AG08395 (cell line): ENCODE measurements around the gene CNTN2.

ENCODE experiments used
- DNase-seq: peaks from one replicate; pipeline ENCODE4 v3.0.0; 2012; ENCODE audit warnings: mixed read lengths, low spot score

CNTN2 gene

DNA sequence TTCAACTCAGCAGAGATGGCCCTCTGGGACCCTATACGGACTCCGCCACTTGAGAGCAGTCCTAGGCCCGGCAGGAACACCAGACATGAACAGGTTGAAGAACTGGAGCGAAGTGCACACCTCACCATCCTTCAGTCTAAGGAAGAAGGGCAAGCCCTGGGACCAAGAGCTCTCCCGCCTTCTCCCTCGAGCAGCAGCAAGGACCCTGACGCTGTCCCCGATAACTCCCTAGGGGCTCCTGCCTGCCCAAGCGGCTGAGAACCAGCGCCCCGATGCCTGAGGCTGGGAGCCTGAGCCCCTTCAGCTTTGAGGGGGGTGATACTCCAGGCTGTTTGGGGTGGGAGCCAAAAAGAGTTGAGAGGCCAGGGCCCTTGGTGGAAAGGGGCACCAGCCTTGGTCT, 31.1 kb downstream of the CNTN2 start:
- DNase-seq, result no peak

DNA sequence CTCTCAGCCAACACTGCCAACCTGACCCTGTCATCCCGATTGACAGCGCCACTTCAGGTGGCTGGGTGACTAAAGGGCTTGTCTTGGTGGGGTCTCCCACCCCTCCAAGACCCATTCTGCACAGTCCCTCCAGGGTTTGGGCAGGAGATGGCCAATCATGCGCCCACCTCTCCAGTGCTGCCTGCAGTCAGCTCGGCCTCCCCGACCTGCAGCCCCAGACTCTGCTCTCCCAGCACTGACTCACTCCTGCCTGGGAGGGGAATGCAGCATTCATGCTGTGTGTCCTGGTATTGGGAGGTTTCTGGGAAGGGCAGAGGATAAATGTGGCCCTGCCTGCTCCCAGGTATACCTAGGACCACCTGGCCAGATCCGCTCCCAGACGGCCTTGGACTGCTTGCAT, 31.5 kb downstream of the CNTN2 start:
- no peak for DNase-seq

DNA sequence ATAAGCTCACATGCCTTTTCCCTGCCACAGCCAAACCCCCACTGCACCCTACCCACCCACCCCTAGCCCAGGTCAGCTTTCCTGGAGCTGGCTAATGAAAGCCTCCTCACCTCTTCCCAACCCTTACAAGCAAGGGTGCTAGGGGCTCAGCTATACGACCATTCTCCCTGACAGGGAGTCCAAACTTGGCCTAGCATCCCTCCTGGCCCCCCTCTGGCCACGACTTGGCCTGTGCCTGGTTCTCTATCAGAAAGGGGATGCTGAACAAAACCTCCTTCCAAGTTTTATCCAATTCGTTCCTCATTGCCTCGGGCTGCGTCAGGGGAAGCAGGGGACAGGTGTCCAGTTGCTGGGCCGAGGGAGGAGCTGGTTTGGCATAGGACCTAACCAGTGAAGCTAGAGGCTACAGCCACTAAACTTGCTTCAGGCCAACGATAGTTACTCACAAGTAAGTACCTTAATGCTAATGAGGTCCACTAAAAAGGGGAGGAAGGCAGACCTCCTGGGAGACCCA, 32.7 kb downstream of the CNTN2 start:
- DNase-seq, result no peak

DNA sequence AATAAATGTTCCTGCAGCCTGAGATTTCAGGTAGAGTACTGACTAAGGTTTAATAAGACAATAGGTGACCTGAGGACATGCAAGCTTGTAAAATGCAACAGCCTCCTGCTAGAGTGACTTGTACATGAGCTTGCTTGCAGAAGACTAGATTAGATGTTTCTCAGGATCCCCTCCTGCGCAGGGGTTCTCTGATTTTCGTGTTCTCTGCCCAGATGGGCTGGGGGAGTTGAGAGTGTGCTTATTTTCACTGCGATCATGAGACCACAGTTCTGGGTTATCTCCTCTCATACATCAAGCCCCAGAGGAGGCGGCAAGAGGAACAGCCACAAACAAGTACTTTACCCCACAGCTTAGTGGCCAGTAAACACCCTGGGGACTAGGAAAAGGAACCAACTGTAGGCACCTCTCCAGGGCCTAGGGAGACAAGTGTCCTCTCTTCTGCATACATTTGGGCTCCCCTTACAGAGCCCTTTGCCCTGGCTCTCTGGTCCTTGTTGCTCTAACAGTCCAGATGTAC, 33.3 kb downstream of the CNTN2 start:
- no peak for DNase-seq

DNA sequence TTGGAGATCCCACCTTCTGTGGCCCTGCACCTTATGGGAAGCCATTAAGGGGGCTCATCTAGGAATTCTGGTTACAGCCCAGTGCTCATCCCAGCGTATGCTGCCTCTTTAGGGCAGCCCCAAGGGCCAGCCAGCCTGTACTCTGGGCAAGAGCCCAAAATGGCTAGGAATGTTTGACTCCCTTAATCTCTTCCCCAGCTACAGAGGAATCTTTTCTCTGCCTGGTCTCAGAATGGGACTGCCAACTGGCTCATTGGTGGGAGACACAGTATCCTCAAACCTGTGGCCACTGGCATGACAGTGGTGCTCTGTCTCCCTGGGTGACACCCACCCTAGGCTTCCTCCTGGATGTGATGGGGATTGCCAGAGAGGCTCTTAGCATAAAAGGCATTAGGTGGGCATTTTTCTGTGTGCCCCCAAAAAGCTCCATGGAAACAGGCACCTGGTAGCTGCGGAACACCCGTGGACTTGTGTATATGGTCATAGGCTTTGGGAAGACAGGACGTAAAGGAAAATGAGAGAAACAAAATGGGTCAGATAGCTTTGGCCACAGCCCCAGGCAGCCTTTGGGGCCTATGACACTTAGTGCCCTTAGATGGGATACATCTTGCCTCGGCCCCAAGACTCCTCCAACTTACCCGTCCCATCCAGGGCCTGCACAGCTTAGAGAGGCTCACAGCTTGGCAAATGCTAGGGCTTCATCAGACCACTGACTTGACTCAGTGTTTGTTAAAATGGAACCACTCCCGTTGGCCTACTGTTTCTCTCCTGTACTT, 34.3 kb downstream of the CNTN2 start:
- peak; percentile 31 for DNase-seq

DNA sequence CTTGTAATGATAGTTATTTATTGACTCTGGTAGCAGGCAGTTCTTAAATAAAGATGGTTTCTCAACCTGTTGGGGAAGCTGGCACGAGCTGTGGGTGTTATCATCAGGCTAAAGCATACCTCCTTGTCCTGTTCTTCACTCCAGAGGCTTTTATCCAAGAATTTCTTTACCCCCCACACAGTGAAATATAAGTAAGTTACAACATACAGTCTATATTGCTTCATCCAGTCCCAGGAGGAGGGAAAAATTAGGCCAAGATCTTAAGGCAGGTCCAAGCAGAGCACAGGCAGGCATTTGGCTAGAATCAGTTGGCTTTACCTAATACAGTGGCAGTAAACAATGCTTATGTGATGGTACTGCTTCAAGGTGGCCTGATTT, 34.9 kb downstream of the CNTN2 start:
- no peak for DNase-seq

DNA sequence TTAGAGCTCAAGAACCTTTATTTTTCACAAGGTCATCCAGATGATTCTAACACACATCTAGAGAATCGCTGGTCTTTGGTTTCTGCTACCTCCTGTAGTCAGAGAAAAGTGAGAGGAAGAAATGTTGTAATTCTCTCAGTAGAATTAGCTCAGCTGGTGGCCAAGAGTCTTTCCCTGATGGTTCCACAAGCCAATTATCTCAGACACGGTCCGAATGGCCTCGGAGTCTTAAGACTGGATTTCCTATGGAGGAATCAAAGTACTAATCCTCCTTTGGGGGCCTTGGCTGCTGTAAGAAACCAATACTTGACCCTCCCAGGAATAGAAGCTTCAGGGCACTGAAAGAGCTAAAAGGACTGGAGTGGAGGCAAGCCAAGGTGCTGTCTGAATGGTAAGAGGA, 39.4 kb downstream of the CNTN2 start:
- no peak for DNase-seq

DNA sequence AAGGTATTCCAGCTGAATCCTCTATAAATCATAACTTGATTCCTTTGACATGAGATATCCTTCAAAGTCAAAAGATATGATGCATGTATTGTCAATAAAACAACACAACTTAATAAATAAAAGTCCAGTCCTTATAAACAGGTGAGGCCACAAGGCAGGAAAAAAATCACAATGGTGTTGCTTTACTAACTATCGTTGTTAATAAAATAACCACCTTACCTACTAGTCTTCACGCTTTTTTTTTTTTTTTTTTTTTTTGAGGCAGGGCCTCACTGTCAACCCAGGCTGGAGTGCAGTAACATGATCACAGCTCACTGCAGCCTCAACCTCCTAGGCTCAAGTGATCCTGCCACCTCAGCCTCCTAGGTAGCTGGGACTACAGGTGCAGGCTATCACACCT, 41.3 kb downstream of the CNTN2 start, which contains the start of gene TMEM81:
Gene TMEM81 (minus strand): TSS at position 101 of the 400 bp plus-strand sequence. CDS start 140 bp downstream, outside the sequence.
- DNase-seq, result no peak

DNA sequence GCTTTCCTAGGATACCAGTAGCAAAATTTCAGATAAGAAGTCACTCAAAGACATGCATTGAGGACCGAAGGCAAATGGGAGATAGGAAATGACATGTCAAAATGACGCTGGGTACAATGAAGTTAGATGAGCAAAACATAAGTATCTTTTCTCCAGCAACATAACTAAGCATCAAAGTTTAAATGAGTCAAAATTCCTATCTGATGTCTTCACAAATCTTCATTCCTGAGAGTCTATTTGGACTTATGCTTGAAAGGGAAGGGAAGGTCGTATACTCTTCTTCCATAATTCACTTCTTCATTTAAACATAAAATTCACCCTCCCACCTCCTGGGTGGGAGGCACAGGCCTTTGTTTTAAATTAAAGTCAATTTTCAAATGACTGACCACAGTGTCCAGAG, 45.3 kb downstream of the CNTN2 start:
- DNase-seq, result peak; percentile 41

DNA sequence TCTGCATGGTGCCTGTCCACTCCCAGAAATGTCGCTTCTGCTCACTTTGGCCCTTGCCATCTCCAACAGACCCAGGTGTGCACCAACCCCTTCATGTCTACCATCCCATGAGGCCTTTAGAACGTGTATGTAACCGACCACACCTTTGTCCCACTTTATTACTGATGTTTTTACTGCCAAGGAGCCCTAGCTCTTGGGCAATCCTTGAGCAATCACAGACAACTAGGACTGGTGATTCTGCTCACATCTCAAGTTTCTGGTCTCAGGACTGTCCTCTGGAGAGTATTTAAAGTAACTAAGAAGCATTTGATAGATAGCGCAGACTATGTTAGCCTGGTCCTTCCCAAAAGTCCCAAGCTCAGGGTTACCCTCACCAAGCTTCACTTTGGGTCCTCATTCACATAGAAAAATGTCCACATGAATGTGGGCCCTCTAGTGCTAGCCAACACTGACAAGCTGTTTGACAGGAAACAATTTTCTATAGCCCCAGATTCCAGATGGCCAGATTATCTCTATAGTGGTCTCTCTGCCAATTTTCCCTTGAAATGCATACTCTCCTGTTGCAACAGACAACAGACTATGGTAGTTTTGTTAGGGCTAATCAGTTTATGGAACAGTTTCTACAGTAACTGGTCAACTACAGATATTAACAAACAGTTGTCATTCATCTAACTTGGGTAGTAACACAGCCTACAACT, 48.2 kb downstream of the CNTN2 start:
- no peak for DNase-seq

DNA sequence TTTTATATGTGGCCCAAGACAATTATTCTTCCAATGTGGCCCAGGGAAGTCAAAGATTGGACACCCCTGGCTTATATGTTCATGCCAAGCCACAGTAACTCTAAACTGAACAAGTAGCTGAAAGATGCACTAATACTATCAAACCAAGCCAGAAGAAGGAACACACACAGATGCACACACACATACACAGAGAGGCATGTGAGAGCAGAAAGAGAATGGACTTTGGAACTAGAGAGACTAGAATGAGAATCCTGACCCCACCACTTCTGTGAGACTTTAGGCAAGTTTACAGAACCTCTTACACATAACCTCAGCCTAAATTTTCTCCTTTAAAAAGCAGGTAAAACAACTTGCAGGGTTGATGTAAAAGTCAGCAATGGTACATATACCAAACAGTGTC, 52.4 kb downstream of the CNTN2 start:
- DNase-seq, result no peak

DNA sequence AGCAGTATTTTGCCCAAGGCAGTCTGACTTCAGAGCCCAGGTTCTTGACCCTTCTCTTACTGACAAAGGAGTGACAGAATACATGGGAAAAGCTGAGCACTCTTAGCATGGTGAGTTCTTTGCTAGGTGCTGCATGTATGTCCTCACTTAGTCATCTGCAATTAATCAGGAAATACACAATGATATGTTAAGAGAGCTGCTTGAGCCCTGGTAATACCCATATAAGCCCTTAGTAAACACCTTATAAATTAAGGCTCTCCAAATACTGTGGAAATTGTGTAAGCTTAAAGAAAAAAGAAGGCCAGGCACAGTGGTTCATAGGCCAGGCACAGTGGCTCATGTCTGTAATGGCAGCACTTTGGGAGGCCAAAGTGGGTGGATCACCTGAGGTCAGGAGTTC, 55.2 kb downstream of the CNTN2 start:
- no peak for DNase-seq

DNA sequence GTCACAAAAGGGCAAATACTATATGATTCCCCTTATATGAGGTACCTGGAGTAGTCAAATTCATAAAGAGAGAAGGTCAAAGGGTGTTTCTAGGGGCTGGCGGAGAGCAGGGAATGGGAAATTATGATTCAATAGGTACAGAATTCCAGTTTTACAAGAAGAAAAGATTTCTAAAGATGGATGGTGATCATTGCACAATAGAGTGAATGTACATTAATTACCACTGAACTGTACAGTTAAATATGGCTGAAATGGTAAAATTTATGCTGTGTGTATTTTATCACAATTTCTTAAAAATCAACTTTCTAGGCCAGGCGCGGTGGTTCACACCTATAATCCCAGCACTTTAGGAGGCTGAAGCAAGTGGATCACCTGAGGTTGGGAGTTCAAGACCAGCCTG, 59.4 kb downstream of the CNTN2 start:
- no peak for DNase-seq

DNA sequence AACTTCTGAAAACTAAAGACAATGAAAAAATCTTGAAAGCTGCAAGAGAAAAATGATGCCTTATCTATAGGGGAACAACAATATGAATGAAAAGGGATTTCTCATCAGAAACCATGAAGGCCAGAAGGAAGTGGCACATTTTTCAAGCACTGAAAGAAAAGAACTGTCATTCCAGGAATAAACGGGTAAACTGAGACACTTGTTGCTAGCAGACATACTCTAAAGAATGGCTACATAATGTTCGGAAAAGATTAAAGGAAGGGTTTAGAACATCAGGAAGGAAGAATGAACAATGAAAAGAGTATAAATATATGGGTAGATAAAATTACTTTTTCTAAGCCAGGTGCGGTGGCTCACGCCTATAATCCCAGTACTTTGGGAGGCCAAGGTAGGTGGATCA, 64.3 kb downstream of the CNTN2 start:
- DNase-seq, result no peak

DNA sequence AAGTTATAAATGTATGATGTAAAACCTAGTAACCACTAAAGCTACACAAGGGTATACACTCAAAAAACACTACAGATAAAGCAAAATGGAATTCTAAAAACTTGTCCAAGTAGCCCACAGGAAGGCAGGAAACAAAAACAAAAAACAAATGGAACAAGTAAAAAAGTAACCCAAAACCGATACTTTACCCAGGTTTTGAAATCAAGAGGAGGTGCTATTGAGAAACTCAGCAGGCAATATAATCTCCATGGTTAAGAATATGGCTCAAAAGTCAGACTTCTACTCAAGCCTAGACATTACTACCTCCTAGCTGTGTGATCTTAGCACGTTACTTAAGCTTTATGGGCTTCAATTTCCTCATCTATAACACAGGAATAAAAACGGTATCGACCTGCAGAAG, 65.5 kb downstream of the CNTN2 start:
- DNase-seq, result no peak

DNA sequence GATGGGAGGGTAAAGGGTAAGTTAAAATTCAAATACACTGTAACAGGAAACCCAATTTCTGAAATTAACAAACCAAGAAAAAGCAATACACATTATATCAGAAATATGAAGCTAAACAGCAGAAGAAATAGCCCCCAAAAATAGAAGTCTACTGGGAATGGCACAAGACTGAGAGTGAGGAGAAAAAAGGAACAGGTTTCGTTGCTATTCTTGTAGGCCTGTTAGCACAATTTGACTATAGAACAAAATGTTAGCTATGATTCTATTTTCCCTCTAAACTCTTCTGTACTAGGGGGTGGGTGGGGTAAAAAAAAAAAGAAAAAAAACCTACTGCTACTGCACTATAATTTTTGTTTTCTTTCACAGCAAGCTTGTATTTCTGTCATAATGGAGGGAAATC, 66.3 kb downstream of the CNTN2 start:
- DNase-seq, result no peak

DNA sequence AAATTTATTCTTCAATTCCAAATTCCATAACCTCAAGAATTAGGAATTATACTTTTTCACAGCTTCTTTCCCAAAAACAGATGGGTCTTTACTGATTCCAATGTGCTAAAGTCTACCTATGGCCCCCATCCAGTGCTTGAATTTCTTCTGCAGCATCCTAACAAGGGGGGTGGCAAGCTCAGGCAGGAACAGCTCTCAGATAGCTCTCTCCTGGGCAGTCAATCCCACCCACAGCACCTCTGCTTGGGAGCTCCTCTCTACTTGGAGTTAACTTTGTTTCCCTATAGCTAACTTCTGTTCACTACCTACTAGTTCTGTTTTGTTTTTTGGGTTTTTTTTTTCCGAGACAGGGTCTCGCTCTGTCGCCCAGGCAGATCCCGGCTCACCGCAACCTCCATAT, 66.7 kb downstream of the CNTN2 start:
- DNase-seq, result no peak

DNA sequence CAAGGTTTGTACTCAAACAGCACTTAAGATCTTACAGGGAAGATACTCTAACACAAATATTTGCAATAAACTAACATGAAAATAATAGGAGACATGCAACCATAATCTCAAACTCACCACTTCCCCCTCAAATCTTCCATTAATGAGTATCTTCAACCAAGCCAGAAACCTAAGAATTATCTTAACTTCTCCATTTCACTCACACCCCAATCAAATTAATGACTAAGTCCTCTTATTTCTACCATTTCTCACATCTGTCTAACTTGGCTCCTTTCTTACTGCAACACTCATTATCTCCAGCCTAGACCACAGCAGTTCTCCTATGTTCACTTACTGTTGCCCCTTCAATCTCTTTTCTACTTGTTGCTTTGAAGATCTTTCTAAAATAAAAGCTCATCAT, 68.3 kb downstream of the CNTN2 start:
- DNase-seq, result no peak

DNA sequence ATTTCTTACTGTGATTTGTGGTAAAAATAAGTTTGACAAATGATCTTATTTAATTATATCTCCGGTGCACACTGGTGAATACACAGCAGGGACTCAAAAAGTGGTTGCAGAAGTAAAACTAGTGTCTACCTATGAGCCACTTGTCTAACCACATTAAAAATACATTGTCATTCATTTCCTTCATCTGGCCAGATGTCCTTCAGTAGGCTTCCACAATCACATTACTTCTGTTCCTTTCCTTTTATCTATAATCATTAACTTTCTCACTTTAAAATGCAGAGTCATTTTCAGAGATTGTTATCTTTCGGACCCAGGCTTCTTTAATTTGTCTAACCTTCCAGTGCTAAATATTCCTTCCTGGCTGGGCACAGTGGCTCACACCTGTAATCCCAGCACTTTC, 75.7 kb downstream of the CNTN2 start:
- no peak for DNase-seq

DNA sequence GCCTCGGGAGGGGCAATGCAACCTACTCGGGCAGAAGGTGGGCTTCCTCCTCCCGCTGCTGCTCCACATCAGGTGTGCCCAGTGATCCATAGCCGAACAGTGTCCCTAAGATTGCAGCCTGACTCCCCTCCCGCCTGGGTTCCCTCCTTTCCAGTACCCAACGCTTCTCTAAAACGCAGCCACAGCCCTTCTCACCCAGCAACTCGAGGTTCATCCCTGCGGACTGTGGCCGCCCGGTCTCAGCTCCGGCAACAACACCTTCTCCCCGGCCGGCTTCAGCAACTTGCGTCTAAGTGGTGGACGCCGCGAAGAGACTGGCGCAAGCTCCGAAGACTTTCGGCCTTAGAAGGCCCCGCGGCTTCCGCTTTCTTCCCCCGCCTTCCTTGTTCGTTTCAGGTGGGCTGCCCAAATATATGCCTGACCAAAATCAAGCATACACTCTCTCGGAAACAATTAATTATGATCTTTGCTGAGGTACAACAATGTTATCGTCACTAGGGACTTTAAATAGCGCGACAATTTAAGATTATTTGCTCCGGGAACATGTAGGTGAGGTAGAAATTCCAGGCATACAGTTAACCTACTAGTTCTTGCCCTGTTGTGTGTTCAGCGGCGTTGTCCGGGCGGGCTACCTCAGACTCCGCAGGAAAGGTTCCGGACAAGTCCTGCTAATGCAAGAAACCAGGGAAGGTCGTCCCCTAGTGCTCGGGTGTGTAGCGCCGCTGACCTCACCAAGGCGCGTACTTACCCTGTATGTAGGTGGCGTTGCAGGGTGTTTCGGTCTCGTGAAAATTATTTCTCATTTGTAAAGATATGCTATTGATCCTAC, 78.9 kb downstream of the CNTN2 start, which contains the start of gene RBBP5:
Gene RBBP5 (minus strand): TSS at position 319 of the 829 bp plus-strand sequence. CDS start 105 bp downstream, at position 214.
- peak; percentile 94 for DNase-seq

DNA sequence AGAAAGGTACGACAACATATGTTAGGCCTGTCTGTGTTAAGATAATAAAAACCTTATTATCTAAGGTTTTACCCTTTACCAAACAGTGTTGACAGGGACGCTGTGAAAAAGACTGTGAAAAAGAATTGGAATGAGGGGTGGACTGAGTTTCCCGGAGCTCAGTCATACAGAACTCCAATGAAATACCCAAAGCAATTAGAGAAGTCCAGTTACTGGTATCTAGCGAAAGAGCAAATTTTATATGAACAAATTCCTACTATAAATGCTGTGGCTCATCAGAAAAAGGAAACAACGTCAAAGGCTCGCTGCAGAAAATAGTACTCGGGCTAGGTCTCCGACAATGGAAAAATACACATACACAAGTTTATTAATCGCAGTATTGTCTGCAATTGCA, 79.5 kb downstream of the CNTN2 start:
- DNase-seq, result no peak

DNA sequence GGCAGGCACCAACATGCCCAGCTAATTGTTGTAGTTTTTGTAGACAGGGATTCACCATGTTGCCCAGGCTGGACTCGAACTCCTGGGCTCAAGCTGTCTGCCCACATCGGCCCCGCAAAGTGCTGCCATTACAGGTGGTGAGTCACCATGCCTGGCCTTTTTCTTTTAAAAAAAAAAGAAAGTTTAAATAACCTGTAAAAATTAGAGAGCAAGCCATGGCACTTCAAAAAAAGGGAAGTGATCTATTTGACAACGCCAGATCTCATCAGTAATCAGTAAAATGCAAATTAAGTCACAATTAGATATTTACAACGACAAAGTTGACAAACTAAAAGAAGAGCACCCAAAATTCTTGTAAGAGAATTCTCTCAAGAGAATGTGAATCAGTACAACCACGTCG, 81.7 kb downstream of the CNTN2 start:
- no peak for DNase-seq
